ENCODE results near the gene PRUNE2. TPM values are rescaled to one million over a fixed set of nuclear protein-coding genes. Genes with fewer than 3 reads are reported as not detected.

PRUNE2 gene
- total and polyA plus RNA-seq, 9 of the 15 experiments (the other 6 are each of a cell fraction or from before 2014, with no cell fraction given) = 0.05 to 0.45 (median 0.18) TPM; not detected in 1

- ATAC-seq (no peak), FAIRE-seq (no peak), DNase-seq (ENCODE audit: extremely low read depth in 1 of 4, low spot score in 3 of 4) (no peak)
- H3K36me3 ChIP-seq (ENCODE audit: control insufficient read depth, insufficient read depth, low read length) = no peaks in the 10 kb centered on the region
- H3K27ac ChIP-seq (ENCODE audit: extremely low read depth, low read depth, low read length) = no peak overlapping the region
- 22% methylated on average over 1 of the region's 1 CpG for WGBS (ENCODE audit: insufficient coverage, low coverage, missing lambda C conversion rate)
- H3K4me2 ChIP-seq (ENCODE audit: insufficient read depth, low read length) = no peak overlapping the region
- H3K9me1 ChIP-seq (ENCODE audit: control insufficient read depth, insufficient read depth, low read length) = no peaks in the 10 kb centered on the region
- no peak overlapping the region for H3K9ac ChIP-seq (ENCODE audit: insufficient read depth in 1 of 2, low read depth in 2 of 2, low read length in 2 of 2)
- H3K27me3 ChIP-seq (ENCODE audit: control insufficient read depth in 2 of 2, insufficient read depth in 2 of 2, low read length in 2 of 2) = no peaks in the 10 kb centered on the region
- no peaks in the 10 kb centered on the region for H4K20me1 ChIP-seq (replicated peaks; ENCODE audit: control insufficient read depth, insufficient read depth, low read length)
- CTCF ChIA-PET (ENCODE audit: low intra/inter-chr PET ratio) = no interaction called here
- BruUV-seq (replicated peaks) = no TSS peak
- in situ Hi-C loops (cut with MboI) = loop anchor here (10.0 kb wide), 1 partner anchor 209 kb away; the partner anchor contains the start of gene GCNT1
- no peak overlapping the region for H3K4me3 ChIP-seq
- no peaks in the 10 kb centered on the region; the same call in 1 of the 2 replicates for H3K9me3 ChIP-seq (replicated peaks; ENCODE audit: control insufficient read depth, insufficient read depth, low read depth, low read length)
- H3K79me2 ChIP-seq (ENCODE audit: control insufficient read depth, insufficient read depth, low read length) = no peaks in the 10 kb centered on the region
- peaks cover 0 to 22% of the 10 kb centered on the region in 2 experiments; a peak in 4 of 5 replicates for H3K4me1 ChIP-seq (replicated peaks in 1 of 2; ENCODE audit: control insufficient read depth in 2 of 2, insufficient read depth in 2 of 2, low read length in 2 of 2)
- POLR2A ChIA-PET = no interaction called here
- intact Hi-C loops (cut with micrococcal nuclease) = no loop called here
- 0 out of 2 replicates have a peak overlapping the region, but pooled peaks have one; percentile 32 for H2AFZ ChIP-seq (ENCODE audit: low read depth, low read length)
- TF ChIP-seq NCOA2 (IDR thresholded peaks at IDR 0.05; ENCODE audit: partially characterized antibody in 2 of 2) (no peak), ZC3H8 (IDR thresholded peaks at IDR 0.05) (no peak), FOXK2 (conservative IDR thresholded peaks at IDR 0.05 in 1 of 2, IDR thresholded peaks at IDR 0.05 in 1 of 2; ENCODE audit: low read depth in 2 of 2) (no peak), RFX7 (CRISPR knock-in tag; IDR thresholded peaks at IDR 0.05) (no peak)
These were observed 241.8 kb downstream of the PRUNE2 start for GRCh38 chr9:76664120-76664519.

DNA sequence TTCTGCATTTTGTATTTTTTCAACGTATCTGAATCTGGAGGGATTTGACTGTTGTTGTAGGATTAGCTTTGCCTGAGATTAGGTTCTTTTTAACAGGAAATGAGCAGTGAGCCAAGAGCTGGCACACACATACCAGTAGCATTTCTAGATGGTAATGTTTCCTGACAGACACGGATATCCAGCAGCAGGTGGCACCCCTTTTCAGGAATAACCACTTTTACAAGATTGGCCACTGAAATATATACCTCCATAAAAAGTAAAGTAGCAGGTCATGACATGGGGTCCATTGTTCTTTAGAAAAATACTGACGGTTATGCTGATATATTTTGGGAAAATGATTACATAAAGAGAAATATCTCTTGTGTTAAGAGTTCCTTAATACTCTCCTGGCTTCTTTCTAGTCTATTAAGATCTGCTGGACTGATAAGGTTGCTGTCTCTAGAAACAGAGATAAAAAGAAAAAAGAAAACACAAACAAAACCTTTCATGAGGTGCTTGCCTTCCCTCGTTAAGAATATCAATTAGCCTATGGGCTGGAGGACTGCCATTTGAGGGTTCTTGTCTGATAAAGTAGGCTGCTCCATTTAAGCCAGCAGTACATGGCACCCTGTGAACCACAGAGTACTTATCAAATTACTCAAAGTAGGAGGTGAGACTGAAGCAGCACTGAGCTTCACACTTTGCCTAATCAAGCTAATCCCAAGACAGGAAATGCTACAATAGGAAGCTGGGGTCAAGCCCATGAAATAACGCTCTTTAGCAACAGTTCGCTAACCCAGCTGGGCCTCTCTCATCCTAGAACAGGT lies 243.2 kb downstream of the PRUNE2 start:
- no peaks in the 10 kb centered on the region for H4K20me1 ChIP-seq (replicated peaks; ENCODE audit: control insufficient read depth, insufficient read depth, low read length)
- ChIA-PET CTCF (ENCODE audit: low intra/inter-chr PET ratio) (interaction anchor here (0.8 kb wide), 1 partner anchor 42 kb away, joined by 4 read pairs; no protein-coding TSS in a partner anchor), POLR2A (no interaction called here)
- H3K27ac ChIP-seq (ENCODE audit: extremely low read depth, low read depth, low read length) = no peak overlapping the region
- no peak overlapping the region for H3K4me3 ChIP-seq
- in situ Hi-C loops (cut with MboI) (loop anchor here (10.0 kb wide), 1 partner anchor 208 kb away; the partner anchor contains the start of gene GCNT1), intact Hi-C loops (cut with micrococcal nuclease) (no loop called here)
- WGBS (ENCODE audit: insufficient coverage, low coverage, missing lambda C conversion rate) = 2% methylated on average over 6 of the region's 6 CpGs
- H3K4me2 ChIP-seq (ENCODE audit: insufficient read depth, low read length) = no peak overlapping the region
- H3K9me3 ChIP-seq (replicated peaks; ENCODE audit: control insufficient read depth, insufficient read depth, low read depth, low read length) = no peaks in the 10 kb centered on the region; the same call in 1 of the 2 replicates
- no peaks in the 10 kb centered on the region for H3K27me3 ChIP-seq (ENCODE audit: control insufficient read depth in 2 of 2, insufficient read depth in 2 of 2, low read length in 2 of 2)
- no peak overlapping the region for H2AFZ ChIP-seq (ENCODE audit: low read depth, low read length)
- DNase-seq (ENCODE audit: extremely low read depth in 1 of 4, low spot score in 3 of 4) (no peak), ATAC-seq (no peak), FAIRE-seq (no peak)
- H3K4me1 ChIP-seq (replicated peaks in 1 of 2; ENCODE audit: control insufficient read depth in 2 of 2, insufficient read depth in 2 of 2, low read length in 2 of 2) = peaks cover 0 to 8% of the 10 kb centered on the region in 2 experiments; a peak in 3 of 5 replicates
- no peaks in the 10 kb centered on the region for H3K9me1 ChIP-seq (ENCODE audit: control insufficient read depth, insufficient read depth, low read length)
- no peak overlapping the region for H3K9ac ChIP-seq (ENCODE audit: insufficient read depth in 1 of 2, low read depth in 2 of 2, low read length in 2 of 2)
- no peaks in the 10 kb centered on the region for H3K36me3 ChIP-seq (ENCODE audit: control insufficient read depth, insufficient read depth, low read length)
- BruUV-seq (replicated peaks) = no TSS peak
- H3K79me2 ChIP-seq (ENCODE audit: control insufficient read depth, insufficient read depth, low read length) = no peaks in the 10 kb centered on the region
- no peak for TF ChIP-seq E2F6 (IDR thresholded peaks at IDR 0.05; ENCODE audit: borderline replicate concordance in 1 of 2, extremely low read depth in 1 of 2, insufficient read depth in 1 of 2, insufficient read length in 1 of 2, low read depth in 1 of 2, low read length in 1 of 2, poor library complexity in 1 of 2, severe bottlenecking in 1 of 2)
- TF ChIP-seq PYGO2 (tag; IDR thresholded peaks at IDR 0.05) = no peak
- no peak for TF ChIP-seq ZNF57 (CRISPR knock-in tag; IDR thresholded peaks at IDR 0.05)
- TF ChIP-seq ZNF444 (CRISPR knock-in tag; IDR thresholded peaks at IDR 0.05) = no peak
- no peak for TF ChIP-seq CREBBP (IDR thresholded peaks at IDR 0.05; ENCODE audit: low read depth, low read length)
- TF ChIP-seq TAF1 (IDR thresholded peaks at IDR 0.05; ENCODE audit: control insufficient read depth, extremely low read depth, insufficient read depth, low read length, severe bottlenecking) = no peak
- no peak for TF ChIP-seq CREB3 (tag; conservative IDR thresholded peaks at IDR 0.05; ENCODE audit: low read depth)

Data from K562 (cell line).